Omental fat pad (tissue), 4 donors: ENCODE results near the gene SPTAN1. TPM values are rescaled to one million over a fixed set of nuclear protein-coding genes. Genes with fewer than 3 reads are reported as not detected.
"Not testable (repeated sequence)": the region's sequence is repeated elsewhere in the genome, so short reads cannot be mapped to it uniquely, and the experiment has no call there.

Source experiments
- ATAC-seq: fragments of 150-250 bp; one replicate; pipeline ENCODE4 v1.9.1; 2016; ENCODE audit warnings: mild to moderate bottlenecking, moderate library complexity; ENCODE audit not compliant: low FRiP score
- DNase-seq: peaks from one replicate; pipeline ENCODE4 v3.0.0-alpha.2; 2019; ENCODE audit warnings: low spot score
- total RNA-seq, 4 donors: library from RNA; depleted of rRNA; stranded (reverse); fragments of >200 nt; gene quantifications; one replicate each; pipeline ENCODE4 v1.1.0, GENCODE V29; 2016
- TF ChIP-seq, protein P1 (sequence below), 3 donors: fragments of 450-650 bp; IDR thresholded peaks; one replicate each; pipeline ENCODE4 v1.5.1; 2016 to 2017; ENCODE audit warnings: antibody characterized with exemption in 3 of 3, mild to moderate bottlenecking in 3 of 3, moderate library complexity in 2 of 3

The SPTAN1 gene
- total RNA-seq, 4 donors from 2014 or later = 231 to 381 (median 300) TPM

DNA sequence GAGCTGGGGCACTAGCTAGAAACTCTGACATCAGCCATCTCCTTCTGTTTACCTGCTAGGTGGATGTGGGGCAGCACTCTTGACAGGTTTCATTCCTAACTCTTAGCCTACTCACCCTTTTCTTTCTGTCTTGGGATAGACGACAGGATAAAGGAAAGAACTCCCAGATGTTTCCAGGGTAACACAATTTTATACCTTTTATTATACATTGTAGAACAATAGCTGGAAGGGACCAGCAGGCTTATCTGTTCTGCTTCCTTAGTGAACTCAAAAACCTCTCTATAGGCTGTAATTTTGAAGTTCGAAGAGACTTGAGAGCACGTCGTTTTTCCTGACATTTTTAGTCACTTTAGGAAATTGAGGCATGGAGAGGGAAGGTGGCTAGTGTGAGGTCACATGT is 13.2 kb downstream of the SPTAN1 start:
- ATAC-seq (no peak), DNase-seq (no peak)
- TF ChIP-seq, protein P1, sequence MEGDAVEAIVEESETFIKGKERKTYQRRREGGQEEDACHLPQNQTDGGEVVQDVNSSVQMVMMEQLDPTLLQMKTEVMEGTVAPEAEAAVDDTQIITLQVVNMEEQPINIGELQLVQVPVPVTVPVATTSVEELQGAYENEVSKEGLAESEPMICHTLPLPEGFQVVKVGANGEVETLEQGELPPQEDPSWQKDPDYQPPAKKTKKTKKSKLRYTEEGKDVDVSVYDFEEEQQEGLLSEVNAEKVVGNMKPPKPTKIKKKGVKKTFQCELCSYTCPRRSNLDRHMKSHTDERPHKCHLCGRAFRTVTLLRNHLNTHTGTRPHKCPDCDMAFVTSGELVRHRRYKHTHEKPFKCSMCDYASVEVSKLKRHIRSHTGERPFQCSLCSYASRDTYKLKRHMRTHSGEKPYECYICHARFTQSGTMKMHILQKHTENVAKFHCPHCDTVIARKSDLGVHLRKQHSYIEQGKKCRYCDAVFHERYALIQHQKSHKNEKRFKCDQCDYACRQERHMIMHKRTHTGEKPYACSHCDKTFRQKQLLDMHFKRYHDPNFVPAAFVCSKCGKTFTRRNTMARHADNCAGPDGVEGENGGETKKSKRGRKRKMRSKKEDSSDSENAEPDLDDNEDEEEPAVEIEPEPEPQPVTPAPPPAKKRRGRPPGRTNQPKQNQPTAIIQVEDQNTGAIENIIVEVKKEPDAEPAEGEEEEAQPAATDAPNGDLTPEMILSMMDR (IDR thresholded peaks at IDR 0.05) = no peak

DNA sequence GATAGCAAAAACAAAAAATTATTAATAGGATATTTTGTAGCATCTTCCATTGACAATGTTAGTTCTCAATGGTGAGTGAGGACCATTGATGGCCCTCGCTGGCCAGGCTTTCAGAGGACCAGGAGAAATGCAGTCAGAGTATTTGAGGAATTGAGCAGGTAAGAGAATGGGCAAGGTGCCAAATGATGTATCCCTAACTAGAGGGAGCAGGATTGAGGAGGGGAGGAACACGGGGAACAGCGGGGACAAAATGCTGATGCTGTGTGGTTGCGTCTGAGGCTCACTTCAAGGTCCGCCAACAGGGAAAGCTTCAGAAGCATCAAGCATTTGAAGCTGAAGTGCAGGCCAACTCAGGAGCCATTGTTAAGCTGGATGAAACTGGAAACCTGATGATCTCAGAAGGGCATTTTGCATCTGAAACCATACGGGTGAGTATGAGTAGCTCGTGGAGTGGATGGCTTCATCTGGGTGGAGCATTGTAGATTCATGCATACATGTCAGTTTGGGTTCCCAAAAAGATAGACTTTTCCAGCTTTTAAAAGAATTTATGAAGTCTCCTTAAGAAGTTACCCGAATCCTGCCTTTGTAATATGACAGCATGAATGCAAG is 16.2 kb downstream of the SPTAN1 start:
- ATAC-seq = no peak
- DNase-seq = no peak
- TF ChIP-seq, protein P1 (IDR thresholded peaks at IDR 0.05) = no peak

DNA sequence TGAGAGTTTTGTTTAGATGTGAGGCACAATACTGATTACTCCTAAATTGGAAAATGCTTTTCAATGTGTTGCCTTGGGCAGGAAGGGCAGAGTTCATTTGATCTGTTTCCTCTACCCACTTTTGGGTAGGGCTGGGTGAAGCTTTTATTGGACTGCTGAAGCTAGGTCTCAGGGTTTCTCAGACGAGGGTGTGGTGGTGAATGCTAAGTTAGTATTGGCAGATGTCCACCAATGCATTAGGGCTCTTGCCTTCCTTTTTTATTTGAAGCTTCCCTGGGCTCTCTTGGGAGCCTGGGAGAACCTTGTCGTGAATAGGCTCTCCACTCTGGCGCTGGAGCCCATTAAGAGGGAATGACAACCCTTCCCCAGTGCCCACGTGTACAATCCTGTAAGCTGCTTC is 23.1 kb downstream of the SPTAN1 start:
- DNase-seq (no peak), ATAC-seq (no peak)
- TF ChIP-seq, protein P1 (IDR thresholded peaks at IDR 0.05) = no peak

DNA sequence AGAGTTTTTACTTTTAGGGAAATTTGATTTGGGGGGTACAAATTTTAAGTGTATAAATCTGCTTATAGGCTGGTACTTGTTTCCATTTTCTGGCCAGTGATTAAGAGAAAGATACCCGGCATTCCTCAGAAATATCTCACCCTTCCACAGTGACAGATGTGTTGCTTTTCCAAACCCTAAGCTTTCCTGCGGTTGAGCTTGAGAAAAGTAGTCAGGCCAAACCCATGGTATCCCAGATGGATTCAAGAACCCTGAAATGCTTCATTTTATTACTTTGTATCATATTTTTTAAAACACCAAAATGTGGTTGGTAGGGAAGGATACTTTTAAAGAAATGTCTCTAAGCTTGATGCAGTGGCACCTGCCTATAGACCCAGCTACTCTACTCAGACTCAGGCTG is 23.5 kb downstream of the SPTAN1 start:
- TF ChIP-seq, protein P1 (IDR thresholded peaks at IDR 0.05) = no peak
- DNase-seq (no peak), ATAC-seq (no peak)

DNA sequence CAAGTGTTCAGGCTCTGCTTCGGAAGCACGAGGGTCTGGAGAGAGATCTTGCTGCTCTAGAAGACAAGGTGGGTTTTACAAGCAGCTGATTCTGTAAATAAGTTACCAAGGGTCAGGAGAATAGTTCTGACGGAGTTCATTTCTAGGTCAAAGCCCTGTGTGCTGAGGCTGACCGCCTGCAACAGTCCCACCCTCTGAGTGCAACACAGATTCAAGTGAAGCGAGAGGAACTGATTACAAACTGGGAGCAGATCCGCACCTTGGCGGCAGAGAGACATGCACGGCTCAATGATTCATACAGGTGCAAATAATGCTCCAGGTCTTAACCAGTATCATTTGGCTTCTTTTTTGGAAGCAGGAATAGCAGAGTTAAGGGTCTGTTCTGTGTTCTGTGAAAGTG is 24.8 kb downstream of the SPTAN1 start:
- ATAC-seq (no peak), DNase-seq (no peak)
- TF ChIP-seq, protein P1 (IDR thresholded peaks at IDR 0.05) = no peak

DNA sequence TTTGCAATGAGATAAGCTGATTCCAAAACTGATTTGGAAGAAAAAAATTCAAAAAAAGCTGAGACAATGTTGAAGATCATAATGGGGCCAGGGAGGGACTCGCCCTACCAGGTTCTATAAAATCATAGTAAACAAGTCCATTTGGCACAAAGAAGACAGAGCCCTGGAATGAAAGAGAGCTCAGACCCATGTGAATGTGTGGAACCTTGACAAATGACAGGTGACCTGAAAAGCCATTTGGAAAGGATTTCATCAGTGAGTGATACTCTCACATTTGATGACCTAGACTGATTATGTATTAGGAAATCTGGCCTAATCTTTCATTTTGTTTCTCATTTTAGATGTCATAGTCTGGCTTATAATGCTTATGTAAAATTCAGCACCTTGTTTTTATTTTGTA is 26.8 kb downstream of the SPTAN1 start:
- no peak for DNase-seq
- no peak for ATAC-seq
- TF ChIP-seq, protein P1 (IDR thresholded peaks at IDR 0.05) = no peak

DNA sequence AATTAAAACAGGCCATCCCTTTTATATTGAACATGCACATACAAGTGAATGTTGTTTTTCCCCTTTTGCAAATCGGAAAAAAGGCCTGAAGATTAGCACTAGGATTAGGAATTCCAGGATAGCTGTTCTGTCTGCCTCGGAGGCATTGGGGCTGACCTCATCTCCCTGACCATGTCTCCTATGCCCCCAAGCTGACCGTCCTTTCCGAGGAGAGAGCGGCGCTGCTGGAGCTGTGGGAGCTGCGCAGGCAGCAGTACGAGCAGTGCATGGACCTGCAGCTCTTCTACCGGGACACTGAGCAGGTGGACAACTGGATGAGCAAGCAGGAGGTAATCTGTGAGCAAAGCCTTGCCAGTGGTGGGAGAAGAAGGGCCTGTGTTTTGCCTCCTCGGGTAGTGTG is 28.3 kb downstream of the SPTAN1 start:
- no peak for DNase-seq
- TF ChIP-seq, protein P1 (IDR thresholded peaks at IDR 0.05) = no peak
- no peak for ATAC-seq

DNA sequence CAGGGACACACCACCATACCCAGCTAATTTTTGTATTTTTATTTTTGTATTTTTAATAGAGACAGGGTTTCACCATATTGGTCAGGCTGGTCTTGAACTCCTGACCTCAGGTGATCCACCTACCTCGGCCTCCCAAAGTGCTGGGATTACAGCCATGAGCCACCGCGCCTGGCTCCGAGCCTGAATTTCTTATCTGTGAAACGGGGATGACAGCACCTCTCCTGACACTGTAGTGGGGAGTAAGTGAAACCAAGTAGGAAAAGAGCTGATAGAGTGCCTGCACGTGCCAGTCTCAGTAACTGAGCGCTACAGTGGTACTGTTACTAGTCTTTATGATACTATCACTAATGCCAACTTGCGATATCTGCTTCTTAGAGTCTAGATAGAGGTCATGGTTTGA is 32.8 kb downstream of the SPTAN1 start:
- ATAC-seq = not testable (repeated sequence)

DNA sequence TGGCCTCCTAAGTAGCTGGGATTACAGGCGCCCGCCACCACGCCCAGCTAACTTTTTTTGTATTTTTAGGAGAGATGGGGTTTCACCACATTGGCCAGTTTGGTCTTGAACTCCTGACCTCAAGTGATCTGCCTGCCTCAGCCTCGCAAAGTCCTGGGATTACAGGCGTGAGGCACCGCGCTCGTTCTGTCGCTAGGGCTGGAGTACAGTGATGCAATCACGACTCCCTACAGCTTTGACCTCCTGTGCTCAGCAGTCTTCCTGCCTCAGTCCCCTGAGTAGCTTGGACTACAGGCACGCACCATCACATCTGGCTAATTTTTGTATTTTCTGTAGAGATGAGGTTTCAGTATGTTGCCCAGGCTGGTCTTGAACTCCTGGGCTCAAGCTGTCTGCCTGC is 34.5 kb downstream of the SPTAN1 start:
- not testable (repeated sequence) for ATAC-seq, DNase-seq

More for the DNA sequence above, 32.8 kb downstream of the SPTAN1 start:
- not testable (repeated sequence) for DNase-seq
